VCaP (cell line): ENCODE results near the gene IGF2BP3.

ENCODE experiments used
- H3K27ac ChIP-seq: fragments of 450-650 bp; 2 replicates; pipeline ENCODE4 v1.5.1; 2017
- TF ChIP-seq, protein P1 (sequence below): fragments of 450-650 bp; conservative IDR thresholded peaks from 2 replicates; pipeline ENCODE4 v1.5.1; 2017; ENCODE audit warnings: mild to moderate bottlenecking, moderate library complexity

The IGF2BP3 gene

DNA sequence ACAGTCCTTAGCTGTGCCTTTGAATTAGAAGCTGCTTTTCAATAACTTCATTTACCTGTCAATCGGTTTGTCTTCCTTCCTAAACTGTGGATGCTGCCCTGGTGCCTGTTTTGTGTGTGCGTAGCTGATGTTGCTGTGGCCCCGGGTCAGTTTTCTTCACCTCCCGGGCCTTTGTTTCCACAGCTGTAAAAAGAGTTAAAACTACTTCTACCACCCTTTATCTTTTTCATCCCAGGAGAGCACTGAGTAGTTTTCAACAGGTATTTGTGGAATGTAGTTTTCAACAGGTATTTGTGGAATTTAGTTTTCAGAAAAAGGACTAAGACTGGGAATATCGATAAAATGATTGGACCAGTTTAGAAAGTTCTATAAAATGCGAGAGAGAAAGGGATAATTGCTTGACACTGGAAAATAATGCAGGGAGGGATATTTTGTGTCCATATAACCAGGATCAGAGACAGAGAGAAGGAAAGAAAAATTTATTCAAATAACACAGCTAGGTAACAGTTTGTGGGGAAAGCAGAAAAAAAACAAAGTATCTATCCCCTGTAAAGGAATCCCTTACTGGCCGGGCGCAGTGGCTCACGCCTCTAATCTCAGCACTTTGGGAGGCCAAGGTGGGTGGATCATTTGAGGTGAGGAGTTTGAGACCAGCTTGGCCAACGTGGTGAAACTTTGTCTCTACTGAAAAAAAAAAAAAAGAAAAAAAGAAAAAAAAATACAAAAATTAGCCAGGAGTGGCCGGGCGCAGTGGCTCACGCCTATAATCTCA is 15.9 kb upstream of the IGF2BP3 start:
- TF ChIP-seq, protein P1, sequence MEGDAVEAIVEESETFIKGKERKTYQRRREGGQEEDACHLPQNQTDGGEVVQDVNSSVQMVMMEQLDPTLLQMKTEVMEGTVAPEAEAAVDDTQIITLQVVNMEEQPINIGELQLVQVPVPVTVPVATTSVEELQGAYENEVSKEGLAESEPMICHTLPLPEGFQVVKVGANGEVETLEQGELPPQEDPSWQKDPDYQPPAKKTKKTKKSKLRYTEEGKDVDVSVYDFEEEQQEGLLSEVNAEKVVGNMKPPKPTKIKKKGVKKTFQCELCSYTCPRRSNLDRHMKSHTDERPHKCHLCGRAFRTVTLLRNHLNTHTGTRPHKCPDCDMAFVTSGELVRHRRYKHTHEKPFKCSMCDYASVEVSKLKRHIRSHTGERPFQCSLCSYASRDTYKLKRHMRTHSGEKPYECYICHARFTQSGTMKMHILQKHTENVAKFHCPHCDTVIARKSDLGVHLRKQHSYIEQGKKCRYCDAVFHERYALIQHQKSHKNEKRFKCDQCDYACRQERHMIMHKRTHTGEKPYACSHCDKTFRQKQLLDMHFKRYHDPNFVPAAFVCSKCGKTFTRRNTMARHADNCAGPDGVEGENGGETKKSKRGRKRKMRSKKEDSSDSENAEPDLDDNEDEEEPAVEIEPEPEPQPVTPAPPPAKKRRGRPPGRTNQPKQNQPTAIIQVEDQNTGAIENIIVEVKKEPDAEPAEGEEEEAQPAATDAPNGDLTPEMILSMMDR: no peak
- no peak overlapping the region for H3K27ac ChIP-seq

DNA sequence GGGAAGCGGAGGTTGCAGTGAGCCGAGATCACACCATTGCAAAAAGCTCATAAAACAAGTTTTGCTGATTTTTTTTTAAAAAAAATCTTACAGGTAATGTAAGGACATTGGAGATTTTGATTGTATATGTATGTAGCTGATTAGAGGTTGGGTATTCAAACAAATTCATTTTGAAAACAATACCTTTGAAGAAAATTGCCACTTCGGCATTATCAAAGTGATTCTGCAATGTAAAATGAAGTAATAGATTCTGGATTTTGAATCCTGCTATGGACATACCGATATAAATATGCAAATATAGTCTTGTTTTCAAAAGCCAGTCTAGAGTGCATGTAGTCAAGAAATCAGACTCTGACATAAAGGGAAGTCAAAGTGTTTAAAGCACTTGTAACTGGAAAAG is 12.4 kb upstream of the IGF2BP3 start:
- TF ChIP-seq, protein P1: no peak
- H3K27ac ChIP-seq: no peak overlapping the region

DNA sequence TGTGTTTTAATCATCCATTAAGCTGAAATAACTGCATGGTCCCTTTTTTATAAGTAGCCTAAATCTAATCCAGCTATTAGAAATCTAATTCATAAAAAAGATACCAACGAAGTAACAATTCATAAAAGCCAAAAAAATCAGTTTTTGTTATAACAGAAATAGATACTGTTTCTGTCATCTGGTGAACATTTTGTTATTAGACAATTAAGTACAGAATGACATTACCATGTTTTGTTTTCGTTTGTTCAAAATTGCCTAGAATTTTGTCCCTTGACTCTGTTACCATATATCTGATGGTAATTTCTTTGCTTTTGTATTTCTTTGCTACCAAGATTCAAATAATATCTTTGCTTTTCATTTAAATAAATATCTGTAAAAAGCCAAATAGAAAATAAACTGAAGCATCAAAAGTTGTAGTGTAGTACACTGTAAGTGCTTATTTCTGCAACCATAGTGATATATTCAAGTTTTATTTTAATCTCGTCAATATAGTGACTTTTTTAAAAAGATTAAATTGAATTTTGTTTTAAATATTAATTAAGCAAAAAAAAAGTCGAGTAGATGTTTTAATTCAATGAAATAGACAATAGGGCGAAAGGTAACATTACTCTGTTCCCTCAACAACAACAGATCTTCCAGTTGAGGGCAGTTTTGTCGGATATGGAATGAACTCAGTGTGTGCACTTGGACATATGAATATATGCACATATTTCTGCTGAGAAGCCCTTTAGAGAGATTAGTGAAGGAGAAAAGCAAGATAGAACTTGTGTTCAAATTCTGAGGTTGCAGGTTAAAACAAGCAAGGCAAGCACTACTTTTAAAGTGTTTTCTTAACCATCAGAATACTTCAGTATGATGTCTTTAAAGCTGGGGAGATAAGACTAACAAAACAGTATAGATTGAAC is 7.9 kb upstream of the IGF2BP3 start:
- TF ChIP-seq, protein P1: no peak
- no peak overlapping the region for H3K27ac ChIP-seq

DNA sequence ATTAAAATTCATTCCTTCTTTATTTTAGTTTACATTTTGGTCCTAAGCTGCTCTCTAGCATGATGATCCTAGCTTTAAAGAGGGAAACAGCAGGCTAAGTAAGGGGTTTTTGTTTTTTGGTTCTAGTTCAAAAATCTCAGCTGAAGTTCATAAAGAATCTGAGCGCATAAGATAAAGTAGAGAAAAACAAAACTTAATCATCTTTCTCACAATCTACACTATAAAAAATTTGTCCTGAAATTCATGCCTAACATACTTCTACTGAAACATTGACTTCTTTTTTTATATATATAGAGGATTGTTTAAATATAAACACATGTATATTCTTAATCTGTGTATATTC is 6.8 kb upstream of the IGF2BP3 start:
- H3K27ac ChIP-seq: no peak overlapping the region
- TF ChIP-seq, protein P1: no peak

DNA sequence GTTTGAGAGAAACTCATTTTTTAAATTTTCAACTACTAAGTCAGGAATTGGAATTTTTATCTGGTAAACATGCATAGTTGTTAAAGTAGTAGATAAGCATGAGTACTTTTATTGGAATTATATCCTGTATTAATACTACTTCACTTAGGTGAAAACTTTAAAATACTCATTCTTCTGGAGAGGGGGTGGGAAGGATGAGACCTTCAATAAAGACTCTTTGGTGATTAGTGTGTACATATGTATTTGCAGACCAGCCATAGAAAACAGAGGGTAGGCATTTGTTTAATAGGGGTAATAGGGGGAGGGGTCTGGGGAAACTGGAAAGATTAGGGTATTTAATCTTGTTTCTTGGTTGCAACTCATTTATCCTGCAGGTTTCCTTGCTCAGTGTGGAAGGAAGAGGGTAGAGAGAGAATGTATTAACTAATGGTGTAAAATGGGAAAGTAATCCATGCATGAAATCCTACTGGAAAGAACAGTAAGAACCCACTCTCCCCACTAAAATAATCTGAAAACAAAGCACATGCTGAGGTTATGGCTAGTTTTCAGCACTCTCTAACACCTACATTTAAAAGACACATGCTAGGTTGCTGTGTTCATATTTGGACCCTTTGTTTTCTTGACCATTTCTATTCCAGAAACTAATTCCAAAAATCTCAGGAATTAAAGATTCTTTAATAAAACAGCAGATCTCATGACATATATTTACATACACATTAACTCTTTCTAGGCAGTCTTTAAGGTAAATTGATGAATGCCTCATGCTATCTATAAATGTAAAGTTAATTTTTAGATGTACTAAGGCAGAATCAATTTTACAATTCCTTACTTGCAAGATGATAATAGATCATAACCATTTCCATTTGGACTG is 6.2 kb upstream of the IGF2BP3 start:
- TF ChIP-seq, protein P1: no peak
- no peak overlapping the region for H3K27ac ChIP-seq

DNA sequence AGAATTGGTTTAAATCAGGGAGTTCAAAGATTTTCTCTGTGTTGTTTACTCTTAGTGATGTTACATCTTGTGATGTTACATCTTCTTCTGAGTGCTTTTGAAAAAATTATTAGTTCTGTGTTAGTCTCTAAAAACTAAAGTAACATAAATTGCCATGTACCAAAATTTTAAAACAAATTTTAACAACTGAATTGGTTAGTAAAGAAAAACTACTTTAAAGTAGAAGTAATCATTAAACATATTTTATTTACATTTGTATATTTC is 5.2 kb upstream of the IGF2BP3 start:
- H3K27ac ChIP-seq: no peak overlapping the region
- TF ChIP-seq, protein P1: no peak
